Effector memory CD4-positive, alpha-beta T cell (primary cell): ENCODE results near the gene COL25A1.

Experiments
- DNase-seq, 3 donors: peaks; one replicate each; pipeline ENCODE4 v3.0.0-alpha.2; 2020
- H3K27ac ChIP-seq: 2 replicates; pipeline ENCODE4 v1.7.0; 2013; ENCODE audit warnings: mild to moderate bottlenecking, low read length, moderate library complexity; ENCODE audit not compliant: insufficient read depth, poor library complexity, severe bottlenecking
- H3K27me3 ChIP-seq: replicated peaks from 2 replicates; pipeline ENCODE4 v1.7.0; 2013; ENCODE audit warnings: mild to moderate bottlenecking, low read length; ENCODE audit not compliant: insufficient read depth, control insufficient read depth, poor library complexity, severe bottlenecking
- H3K36me3 ChIP-seq: 2 replicates; pipeline ENCODE4 v1.7.0; 2013; ENCODE audit warnings: mild to moderate bottlenecking, low read length, moderate library complexity; ENCODE audit not compliant: control insufficient read depth, insufficient read depth
- H3K4me1 ChIP-seq: 2 replicates; pipeline ENCODE4 v1.7.0; 2013; ENCODE audit warnings: low read length, mild to moderate bottlenecking; ENCODE audit not compliant: control insufficient read depth, insufficient read depth, poor library complexity, severe bottlenecking
- H3K4me3 ChIP-seq: 2 replicates; pipeline ENCODE4 v1.7.0; 2013; ENCODE audit warnings: low read length, low read depth, mild to moderate bottlenecking; ENCODE audit not compliant: insufficient read depth, poor library complexity, severe bottlenecking
- H3K9me3 ChIP-seq: 2 replicates; pipeline ENCODE4 v1.7.0; 2013; ENCODE audit warnings: mild to moderate bottlenecking, low read length, moderate library complexity; ENCODE audit not compliant: control insufficient read depth

The COL25A1 gene

DNA sequence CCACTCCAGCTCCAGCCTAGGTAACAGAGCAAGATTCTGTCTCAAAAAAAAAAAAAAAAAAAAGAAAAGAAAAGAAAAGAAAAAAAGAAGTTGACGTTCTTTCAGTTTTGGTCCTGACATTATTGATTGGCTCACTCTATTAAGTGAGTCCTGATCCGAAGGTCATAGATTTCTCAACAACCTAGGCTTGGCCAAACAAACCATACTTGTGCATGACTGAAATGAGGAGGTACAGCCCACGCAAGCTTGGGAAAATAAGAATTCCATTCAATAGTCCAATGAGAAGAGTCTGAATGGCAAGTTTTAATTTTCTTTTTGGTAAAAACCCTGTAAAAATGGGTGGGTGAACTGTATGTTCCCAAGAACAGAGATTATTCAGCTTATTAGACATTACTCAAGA, 536.4 kb downstream of the COL25A1 start:
- Histone ChIP-seq H3K27ac (no peak overlapping the region), H3K36me3 (no peaks in the 10 kb centered on the region), H3K4me3 (no peak overlapping the region), H3K27me3 (peaks cover 10% of the 10 kb centered on the region), H3K4me1 (no peaks in the 10 kb centered on the region), H3K9me3 (no peaks in the 10 kb centered on the region)
- no peak for DNase-seq

DNA sequence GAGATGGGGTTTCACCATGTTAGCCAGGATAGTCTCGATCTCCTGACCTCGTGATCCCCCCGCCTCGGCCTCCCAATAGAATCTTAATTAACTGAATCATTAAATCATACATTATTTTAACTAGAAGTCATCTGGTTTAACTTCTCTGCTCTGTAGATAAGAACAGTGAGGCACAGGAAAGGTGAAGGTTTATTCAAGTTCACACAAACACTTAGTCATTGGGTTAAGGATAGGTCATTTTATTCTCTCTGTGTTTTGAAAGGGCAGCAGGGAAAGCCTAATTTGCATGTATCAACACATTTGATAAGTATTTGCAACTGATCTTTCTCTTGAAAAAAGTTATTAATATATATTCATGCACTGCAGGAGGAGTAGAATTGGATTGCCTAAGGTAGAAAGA, 538.5 kb downstream of the COL25A1 start:
- no peaks in the 10 kb centered on the region for H3K4me1 ChIP-seq
- H3K36me3 ChIP-seq, result no peaks in the 10 kb centered on the region
- DNase-seq, result no peak
- H3K27ac ChIP-seq, result no peak overlapping the region
- H3K4me3 ChIP-seq, result no peak overlapping the region
- no peaks in the 10 kb centered on the region for H3K9me3 ChIP-seq
- peaks cover 10% of the 10 kb centered on the region for H3K27me3 ChIP-seq

DNA sequence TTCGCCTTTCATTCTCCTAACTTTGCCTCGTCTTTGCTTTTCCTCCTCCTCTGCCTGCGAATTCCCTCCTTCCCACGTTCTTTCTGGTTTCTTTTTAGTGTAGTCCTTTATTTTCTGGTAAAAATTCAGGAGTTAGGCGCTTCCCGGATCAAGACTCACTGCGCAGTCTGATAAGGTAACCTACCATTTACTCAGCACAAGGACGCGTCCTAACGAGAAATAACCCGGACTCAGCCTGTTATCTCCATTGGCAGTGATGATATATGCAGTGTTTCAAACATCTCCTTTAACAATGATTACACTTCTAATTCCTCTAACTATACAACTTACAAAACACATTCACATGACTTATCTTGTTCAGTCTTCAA, 539.2 kb downstream of the COL25A1 start:
- Histone ChIP-seq H3K36me3 (no peaks in the 10 kb centered on the region), H3K27ac (no peak overlapping the region), H3K4me3 (peak overlapping the region; percentile 63), H3K9me3 (no peaks in the 10 kb centered on the region), H3K27me3 (peaks cover 10% of the 10 kb centered on the region), H3K4me1 (no peaks in the 10 kb centered on the region)
- DNase-seq, result no peak

DNA sequence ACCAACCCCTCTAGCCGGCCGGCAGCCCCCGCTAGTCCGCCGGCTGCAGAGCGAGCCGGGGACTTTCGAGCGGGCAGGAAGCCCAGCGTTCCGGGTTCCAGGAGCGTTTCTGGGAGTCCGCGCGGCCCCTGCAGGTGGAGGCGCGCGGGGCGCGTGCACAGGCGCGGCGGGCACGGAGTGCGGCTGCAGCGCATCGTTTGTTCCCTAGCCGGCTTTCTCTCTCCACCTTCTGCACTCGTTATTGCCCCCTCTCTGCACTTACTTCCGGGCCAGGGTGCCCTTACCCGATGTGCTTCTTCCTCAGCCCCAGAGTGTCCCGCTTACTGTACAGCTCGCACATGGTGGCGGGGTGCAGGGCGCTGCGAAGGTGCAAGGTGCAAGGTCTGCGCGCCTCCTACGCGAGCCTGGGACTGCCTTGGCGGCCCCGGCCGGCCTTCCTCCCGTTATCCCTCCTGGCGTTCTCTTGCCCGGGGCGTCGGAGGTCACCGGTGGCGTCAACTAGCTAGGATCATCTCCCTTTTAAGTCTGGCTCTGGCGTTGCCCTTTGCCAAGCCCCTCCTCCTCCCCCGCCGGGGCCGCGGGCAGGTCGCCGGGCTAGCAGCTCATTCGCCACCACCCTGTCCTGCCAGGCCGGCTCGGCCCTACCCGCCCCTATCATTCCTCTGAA, 539.8 kb downstream of the COL25A1 start, which contains the start of gene ETNPPL:
TSS of gene ETNPPL (minus strand) at position 495 of the 667 bp plus-strand sequence. CDS start at position 340, 155 bp downstream.
- H3K27ac ChIP-seq, result no peak within 1 kb of the TSS
- H3K9me3 ChIP-seq, result no peaks in the 10 kb centered on the region
- no peaks in the 10 kb centered on the region for H3K4me1 ChIP-seq
- H3K27me3 ChIP-seq, result peaks cover 10% of the 10 kb centered on the region
- H3K4me3 ChIP-seq, result peak within 1 kb of the TSS; percentile 63
- H3K36me3 ChIP-seq, result no peaks in the 10 kb centered on the region
- DNase-seq, result no peak
